ENCODE measurements around the gene TTF1. TPM values are rescaled to one million over a fixed set of nuclear protein-coding genes. Genes with fewer than 3 reads are reported as not detected.

Gene TTF1
- total RNA-seq, 1 experiment from 2014 or later: 29.2 TPM

DNA sequence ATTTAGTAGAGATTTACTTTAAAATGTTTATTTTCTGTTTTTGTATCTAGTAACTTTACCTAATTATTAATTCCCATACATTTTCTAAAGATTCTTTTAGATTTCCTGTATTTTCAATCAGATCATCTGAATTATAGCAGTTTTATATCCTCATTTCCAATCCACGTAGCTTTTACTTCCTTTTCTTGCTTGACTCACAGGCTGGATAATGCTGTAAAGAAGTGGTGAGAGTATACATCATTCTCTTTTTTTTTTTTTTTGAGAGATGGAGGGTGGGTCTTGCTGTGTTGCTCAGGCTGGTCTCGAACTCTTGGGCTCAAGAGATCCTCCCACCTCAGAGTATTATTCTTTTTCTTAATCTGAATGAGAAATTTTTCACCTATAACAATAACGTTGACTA lies 40.7 kb downstream of the TTF1 start:
- DNase-seq (ENCODE audit: low spot score): no peak

DNA sequence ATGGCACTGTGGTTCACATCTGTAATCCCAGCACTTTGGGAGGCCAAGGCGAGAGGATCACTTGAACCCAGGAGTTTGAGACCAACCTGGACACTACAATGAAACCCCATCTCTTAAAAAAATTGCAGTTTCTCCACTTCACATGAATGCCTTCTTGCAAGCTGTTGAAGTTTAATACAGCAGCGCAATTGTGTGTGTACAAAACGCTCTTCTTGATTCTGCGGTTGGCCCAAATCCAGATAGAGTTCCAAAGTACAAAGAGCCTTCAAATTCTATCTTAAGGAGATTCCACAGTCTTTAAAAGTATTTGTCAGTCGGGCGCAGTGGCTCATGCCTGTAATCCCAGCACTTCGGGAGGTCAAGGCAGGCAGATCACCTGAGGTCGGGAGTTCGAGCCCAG lies 42.6 kb downstream of the TTF1 start:
- DNase-seq (ENCODE audit: low spot score): no peak

DNA sequence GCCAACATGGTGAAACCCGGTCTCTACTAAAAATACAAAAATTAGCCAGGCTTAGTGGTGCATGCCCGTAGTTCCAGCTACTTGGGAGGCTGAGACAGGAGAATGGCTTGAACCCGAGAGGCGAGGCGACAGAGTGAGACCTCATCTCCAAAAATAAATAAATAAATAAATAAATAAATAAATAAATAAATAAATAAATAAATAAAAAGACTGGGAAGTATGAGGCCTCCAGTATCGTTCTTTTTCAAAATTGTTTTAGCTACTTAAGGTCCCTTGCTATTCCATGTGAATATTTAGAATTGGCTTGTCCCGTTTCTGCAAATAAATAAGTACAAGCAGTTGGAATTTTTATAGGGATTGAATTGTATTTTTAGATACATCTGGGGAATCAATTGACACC lies 48.9 kb downstream of the TTF1 start:
- no peak for DNase-seq (ENCODE audit: low spot score)

DNA sequence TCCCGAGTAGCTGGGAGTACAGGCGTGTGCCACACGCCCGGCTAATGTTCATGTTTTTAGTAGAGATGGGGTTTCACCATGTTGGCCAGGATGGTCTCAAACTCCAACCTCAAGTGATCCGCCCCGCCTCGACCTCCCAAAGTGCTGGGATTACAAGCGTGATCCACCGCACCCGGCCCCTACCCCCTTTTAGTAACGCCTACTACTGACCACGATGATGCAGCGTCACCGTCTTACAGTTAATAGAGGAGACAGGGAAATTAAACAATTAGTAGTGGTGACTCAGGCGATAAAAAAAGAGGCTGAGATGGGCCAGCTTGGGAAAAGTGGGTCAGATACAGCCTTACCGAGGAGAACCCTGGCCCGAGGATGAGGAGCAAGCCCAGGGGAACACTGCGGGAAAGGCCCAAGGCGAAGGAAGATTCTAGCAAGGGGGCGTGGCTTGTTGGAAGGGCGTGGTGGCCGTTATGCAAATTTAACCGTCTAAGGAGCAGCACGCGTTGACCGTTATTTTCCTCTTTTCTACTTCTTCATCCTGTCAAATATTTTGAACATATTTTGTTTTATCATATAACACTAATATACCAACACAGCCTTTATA lies 50.2 kb downstream of the TTF1 start:
- no peak for DNase-seq (ENCODE audit: low spot score)

DNA sequence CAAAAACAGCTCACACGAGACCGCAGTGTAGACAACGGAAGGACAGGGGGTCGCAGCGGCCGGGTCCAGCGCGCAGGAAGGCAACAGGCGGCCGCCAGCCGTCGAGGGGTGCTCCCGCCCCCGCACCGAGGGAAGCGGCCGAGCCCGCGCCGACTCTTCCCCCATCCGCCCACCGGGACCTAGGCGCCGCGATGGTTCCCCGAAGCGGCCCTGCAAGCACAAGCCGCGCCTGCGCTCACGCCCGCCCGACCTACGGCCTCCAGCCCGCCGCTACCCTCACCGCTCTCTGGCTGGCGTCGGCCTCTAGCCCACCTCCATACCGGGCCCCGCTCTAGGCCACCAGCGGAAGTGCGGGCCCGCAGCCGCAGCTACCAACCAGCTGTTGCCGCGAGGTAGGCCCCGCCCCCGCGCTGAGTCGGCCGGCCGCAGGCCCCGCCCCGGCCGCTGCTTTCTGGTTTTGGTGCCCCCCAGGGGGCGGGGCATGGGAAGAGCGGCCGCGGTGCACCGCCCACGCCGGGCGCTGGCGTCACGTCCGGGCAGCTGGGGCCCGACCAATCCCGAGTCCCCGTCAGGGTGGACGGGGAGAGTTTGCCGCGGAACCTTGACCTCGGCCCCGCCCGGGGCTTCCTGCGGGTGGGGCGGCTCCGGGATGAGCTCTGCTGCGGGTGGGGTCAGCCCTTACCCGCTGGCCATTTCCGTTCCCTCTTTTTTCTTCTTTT lies 51.8 kb downstream of the TTF1 start, which contains the start of gene SETX:
Gene SETX (minus strand): TSS at position 350 of the 719 bp plus-strand sequence. CDS start 5,558 bp downstream, outside the sequence.
- DNase-seq (ENCODE audit: low spot score): peak; percentile 95

DNA sequence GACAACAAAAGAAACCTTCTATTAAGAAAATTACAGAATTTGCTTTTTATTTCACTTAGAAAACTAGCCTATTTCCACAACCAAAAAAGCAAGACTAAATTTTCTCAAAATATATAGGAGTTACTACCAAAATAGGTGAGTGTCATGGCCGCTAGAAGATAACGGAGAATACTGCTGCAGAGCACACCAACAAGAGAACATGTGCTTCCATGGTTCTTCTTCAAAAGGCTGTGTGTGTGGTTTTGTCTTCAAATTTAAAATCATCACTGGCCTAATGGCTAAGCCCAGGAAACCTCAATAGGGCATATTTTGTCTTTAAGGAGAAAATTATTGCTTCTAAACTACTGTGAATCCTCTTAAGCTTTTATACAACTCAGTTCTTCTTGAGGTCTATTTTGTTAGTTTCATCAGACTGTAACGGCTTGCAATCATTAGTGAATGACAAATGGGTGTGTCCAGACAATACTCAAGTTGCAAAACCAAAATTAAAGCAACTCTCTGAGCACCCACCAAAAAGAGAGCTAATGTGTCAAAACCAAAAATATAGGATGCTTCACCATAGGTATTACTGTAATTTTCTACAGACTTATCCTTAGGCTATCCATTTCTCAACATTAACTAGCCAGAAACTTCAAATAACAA lies 55.1 kb downstream of the TTF1 start:
- DNase-seq (ENCODE audit: low spot score): no peak

DNA sequence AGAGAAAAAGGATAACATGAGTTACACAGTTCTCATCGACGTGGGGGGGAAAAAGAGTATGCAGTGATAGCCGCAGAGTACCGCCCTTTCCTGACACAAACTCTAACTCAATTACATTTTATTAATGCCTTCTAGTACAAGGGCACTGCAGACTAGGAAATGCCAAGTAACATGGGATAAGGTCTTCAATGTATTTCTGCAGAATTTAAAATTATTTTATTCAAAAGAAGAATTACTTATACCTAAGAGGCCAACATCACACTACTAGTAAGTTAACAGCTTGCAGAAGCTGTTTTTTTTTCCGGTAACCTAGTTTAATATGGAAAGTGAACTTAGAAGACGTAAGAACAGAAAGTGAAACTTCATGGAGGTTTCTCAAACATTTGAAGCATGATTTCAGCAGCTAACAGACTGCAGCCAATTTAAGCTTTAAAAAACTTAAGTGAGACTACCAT lies 55.8 kb downstream of the TTF1 start:
- no peak for DNase-seq (ENCODE audit: low spot score)

DNA sequence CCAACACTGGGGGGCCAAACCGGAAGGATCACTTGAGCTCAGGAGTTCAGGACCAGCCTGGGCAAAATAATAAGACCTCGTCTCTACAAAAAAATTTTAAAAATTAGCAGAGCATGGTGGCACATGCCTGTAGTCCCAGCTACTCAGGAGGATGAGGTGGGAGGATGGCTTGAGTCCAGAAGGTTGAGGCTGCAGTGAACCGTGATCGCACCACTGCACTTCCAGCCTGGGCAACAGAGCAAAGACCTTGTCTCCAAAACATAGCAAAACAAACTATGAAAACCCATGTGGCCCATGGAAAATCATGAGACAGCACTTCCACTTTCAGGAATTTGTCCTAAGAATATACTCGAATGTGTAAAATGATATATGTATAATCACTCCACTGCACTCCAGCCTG lies 58.0 kb downstream of the TTF1 start:
- no peak for DNase-seq (ENCODE audit: low spot score)

DNA sequence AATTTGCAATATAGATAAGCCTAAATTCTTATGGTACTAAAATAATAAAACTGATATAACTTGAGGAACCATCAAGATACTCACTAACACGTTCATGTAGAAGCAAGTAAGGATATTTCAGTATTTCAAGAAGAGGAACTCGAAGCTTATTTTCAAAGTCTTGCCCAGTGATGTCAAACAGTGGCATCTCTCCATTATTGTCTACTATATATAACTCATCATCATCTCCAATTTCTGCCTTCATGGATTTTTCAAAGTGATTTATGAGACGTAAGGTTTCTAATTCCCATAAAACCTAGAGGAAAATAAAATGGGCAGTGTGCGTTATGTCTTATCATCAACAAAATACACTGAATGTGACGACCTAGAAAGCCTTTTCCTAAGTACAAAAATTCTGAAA lies 60.5 kb downstream of the TTF1 start:
- DNase-seq (ENCODE audit: low spot score): no peak

DNA sequence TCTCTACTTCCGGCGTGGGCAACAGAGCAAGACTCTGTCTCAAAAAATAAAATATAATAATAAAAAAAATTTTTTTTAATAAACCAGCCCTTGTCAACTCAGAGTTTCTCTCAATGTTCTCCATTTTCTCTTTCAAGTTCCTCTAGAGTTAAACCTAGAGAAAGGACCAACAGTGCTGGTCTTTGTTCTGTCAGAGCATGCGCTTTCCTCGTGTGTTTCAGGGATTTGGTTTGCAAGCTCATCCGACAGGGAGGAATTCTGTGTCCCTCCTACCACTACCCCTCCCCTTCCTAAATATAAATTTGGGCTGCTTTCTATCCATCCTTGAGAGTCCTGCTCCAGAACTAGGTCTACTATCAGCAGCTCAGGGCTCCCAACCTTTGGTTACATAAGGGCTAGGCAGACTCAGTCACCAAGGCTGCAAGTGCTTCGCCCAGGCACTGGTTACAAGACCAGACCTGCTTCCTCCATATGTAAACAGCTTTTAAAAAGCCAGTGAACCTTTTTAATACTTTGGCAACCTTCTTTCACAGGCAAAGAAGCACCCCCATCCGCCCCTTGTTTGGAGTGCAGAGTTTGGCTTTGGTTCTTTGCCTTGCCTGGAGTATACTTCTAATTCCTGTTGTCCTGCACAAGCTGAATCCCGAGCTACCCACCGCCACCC lies 65.3 kb downstream of the TTF1 start:
- DNase-seq (ENCODE audit: low spot score): no peak

DNA sequence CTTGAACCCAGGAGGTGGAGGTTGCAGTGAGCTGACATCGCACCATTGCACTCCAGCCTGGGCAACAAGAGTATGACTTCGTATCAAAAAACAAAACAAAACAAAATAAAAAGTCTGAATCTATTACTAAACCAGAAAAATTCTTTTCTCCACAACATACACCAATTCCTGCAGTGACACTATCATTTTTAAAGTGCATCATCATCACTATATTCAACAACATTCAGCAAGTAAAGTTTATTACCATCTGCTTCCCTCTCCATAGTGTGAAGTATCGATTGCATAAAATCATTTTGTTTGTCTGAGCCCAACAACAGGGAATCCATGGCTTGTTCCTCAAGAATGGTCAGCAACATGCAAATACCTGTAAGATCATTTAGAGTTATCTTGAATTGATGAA lies 72.3 kb downstream of the TTF1 start:
- DNase-seq (ENCODE audit: low spot score): no peak

DNA sequence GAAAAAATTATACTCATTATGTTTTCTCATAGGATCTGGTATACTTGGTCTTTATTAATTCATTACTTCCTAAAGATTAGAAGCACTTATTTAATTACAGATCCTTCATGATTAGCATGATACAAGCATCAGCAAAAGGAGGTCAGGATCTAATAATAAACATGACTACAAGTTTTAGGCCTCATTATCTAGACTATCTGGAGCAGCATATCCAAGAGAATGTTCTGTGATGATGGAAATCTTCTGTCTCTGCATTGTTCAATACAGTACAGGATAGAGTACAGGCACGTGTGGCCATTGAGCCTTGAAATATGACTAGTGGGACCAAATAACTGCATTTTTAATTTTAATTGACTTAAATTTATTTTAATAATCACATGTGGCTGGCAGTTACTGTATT lies 73.1 kb downstream of the TTF1 start:
- DNase-seq (ENCODE audit: low spot score): no peak

DNA sequence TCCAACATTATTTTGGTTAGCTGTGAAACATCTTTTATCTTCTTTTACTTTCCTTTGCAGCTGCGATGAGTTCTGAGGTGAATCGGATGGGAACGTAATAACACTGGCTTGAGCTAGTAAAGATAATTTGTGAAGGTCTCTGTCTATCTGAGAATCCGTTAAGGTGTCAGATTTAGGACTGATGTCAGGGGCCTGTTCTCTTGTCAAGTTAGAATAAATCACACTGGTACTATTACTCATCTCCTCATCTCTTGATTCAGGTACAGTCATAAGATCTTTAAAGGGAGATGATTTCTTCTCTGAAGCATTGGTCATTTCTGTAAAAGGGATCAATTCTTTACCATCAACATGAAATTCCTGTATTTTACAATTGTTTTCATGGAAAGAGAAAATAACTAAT lies 78.1 kb downstream of the TTF1 start:
- no peak for DNase-seq (ENCODE audit: low spot score)

DNA sequence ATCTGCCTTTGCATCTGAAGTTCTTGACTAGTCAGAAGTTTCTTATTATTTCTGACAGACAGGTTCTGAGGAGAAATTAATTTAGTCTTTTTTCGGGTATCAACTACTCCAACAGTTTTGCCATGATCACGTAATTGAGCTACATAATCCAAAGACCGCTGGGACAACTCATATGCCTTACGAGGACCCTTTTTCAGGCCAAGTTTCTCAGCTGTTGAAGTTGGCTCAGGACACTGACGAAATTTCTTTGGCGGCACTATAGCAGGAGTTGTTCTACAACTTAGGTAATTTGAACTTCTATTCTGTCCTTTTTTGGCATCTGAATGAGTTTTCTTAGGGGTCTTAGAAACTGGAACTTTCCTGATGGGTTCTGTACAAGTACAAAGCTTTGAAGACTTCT lies 79.1 kb downstream of the TTF1 start:
- no peak for DNase-seq (ENCODE audit: low spot score)

Other genes starting within 250 kb of the TTF1 start
- gene NTNG2, start 244.8 kb downstream of the TTF1 start, total RNA-seq (2014; rRNA removed; shearing (Covaris generic)): 3.8 and 5.7 TPM in 2 replicates
- 32.3 and 33.6 TPM in 2 replicates for gene SETX, start 51.9 kb downstream of the TTF1 start, total RNA-seq (2014; rRNA removed; shearing (Covaris generic))
- gene CFAP77, start 3.4 kb upstream of the TTF1 start, total RNA-seq (2014; rRNA removed; shearing (Covaris generic)): 0.17 TPM in 1 of 2 replicates, not detected in the other
- gene BARHL1, start 175.8 kb upstream of the TTF1 start, total RNA-seq (2014; rRNA removed; shearing (Covaris generic)): not detected in 2 replicates